Muscle layer of colon (tissue), 2 donors: ENCODE measurements around the gene PKIG.
"Not testable (repeated sequence)": the region's sequence is repeated elsewhere in the genome, so short reads cannot be mapped to it uniquely, and the experiment has no call there.

Experiments used
- H3K27ac ChIP-seq: one replicate; pipeline ENCODE4 v1.7.0; 2013; ENCODE audit warnings: low read depth, mild to moderate bottlenecking, low read length, moderate library complexity
- H3K27me3 ChIP-seq, 2 donors: one replicate each; pipeline ENCODE4 v1.7.0; 2013; ENCODE audit warnings: low read length in 2 of 2, mild to moderate bottlenecking in 2 of 2; ENCODE audit not compliant: insufficient read depth in 2 of 2, control insufficient read depth in 1 of 2
- H3K36me3 ChIP-seq: one replicate; pipeline ENCODE4 v1.7.0; 2013; ENCODE audit warnings: mild to moderate bottlenecking, low read length; ENCODE audit not compliant: insufficient read depth
- H3K4me1 ChIP-seq: one replicate; pipeline ENCODE4 v1.7.0; 2013; ENCODE audit warnings: mild to moderate bottlenecking, low read length; ENCODE audit not compliant: insufficient read depth
- H3K4me3 ChIP-seq, 2 donors: one replicate each; pipeline ENCODE4 v1.7.0; 2013; ENCODE audit warnings: low read length in 2 of 2, low read depth in 1 of 2, mild to moderate bottlenecking in 1 of 2, moderate library complexity in 1 of 2
- H3K9ac ChIP-seq: one replicate; pipeline ENCODE4 v1.7.0; 2013; ENCODE audit warnings: low read length
- H3K9me3 ChIP-seq: one replicate; pipeline ENCODE4 v1.7.0; 2013; ENCODE audit warnings: mild to moderate bottlenecking, low read length
- donor health status: abdominal sarcoma.
- donor health status: Adenocarcinoma of cecum.

Gene PKIG

DNA sequence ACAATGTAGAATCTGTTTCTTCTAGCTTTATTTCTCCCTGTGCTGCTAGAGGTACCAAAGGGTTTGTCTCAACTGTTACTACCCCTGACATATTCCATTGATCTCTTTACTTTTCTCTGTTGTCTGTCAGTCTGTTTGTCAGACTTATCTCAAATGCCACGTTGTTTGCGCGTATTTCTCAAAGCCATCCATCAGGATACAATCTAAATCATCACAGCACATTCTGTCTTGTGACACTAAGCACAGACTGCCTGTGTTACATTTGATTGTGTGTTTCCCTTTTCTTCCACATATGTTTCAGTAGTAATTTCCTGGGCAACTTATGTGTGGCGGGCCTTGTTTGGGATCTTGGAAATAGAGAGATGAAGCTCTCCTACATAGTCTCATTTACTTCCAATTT is 30.3 kb upstream of the PKIG start:
- Histone ChIP-seq H3K4me1 (peaks cover 51% of the 10 kb centered on the region), H3K27ac (peak overlapping the region; percentile 76)

DNA sequence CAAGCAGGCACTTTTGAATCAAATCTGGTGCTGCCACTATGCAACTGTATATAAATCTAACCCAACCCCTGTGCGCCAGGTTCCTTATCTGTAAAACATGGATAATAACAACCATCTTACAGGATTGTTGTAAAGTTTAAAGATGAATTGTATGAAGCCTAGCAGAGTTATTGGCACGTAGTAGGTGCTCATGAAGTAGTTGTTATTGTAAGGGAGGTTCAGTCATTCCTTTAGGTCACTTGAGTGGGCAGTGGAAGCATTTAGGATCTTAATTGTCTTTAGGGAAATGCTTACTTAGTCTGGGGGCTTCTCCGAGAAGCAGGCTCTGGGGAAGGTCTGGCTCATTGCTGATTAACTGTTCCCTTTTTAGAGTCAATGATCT is 29.8 kb upstream of the PKIG start:
- Histone ChIP-seq H3K27me3 (no peaks in the 10 kb centered on the region), H3K4me3 (peak overlapping the region in 1 of 2 donors; percentile 4), H3K27ac (peak overlapping the region; percentile 76), H3K4me1 (peaks cover 51% of the 10 kb centered on the region), H3K9ac (no peak overlapping the region), H3K36me3 (no peaks in the 10 kb centered on the region), H3K9me3 (no peaks in the 10 kb centered on the region)

More for the DNA sequence above, 30.3 kb upstream of the PKIG start:
- no peaks in the 10 kb centered on the region for H3K27me3 ChIP-seq
- H3K36me3 ChIP-seq = no peaks in the 10 kb centered on the region
- no peak overlapping the region for H3K9ac ChIP-seq
- H3K4me3 ChIP-seq = no peak overlapping the region
- no peaks in the 10 kb centered on the region for H3K9me3 ChIP-seq

DNA sequence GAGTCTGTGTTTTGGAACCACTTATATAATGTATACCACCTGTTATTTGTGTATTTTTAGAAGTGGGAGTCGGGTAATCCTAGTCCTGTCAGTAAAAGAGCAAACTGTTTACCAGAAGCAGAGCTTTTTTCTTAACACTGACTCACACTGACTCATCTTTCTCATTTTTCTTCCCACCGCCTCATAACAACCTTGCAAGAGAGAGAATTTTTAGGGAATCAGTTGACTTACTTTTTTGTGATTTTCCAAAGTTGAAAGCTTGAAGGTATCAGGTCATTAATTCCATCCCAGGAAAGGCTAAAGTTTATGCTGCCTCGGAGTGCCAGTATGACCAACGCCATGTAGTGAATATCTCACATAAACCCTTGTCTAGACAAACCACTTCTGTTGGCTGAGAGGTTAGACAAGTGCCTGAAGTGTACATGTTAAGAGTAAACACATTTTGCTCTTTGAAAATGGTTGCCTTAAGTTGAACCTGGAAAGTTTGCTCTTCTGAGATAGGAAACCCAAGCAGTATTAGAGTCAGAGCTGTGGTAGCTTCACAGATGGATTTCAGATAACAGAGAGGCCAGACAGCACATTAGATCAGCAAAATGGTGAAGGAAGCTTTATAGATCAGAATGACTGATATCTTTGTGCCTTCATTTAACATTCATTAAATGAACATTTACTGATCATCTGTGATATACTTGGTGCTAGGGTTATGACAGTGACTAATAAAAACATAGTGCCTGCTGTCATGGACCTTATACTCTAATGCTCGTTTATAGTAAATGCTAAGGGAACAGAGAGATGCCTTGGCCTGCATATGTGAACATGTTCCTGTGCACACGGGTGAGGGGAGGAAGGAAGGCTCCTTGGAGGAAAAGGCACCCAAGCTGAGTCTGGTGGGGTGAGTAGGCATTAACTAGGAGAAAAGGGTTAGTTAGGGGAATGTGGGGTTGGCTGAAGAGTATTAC is 29.1 kb upstream of the PKIG start:
- Histone ChIP-seq H3K27me3 (no peaks in the 10 kb centered on the region), H3K4me1 (peaks cover 46% of the 10 kb centered on the region), H3K9ac (no peak overlapping the region), H3K36me3 (no peaks in the 10 kb centered on the region), H3K27ac (peak overlapping the region; percentile 76), H3K9me3 (no peaks in the 10 kb centered on the region), H3K4me3 (no peak overlapping the region)

DNA sequence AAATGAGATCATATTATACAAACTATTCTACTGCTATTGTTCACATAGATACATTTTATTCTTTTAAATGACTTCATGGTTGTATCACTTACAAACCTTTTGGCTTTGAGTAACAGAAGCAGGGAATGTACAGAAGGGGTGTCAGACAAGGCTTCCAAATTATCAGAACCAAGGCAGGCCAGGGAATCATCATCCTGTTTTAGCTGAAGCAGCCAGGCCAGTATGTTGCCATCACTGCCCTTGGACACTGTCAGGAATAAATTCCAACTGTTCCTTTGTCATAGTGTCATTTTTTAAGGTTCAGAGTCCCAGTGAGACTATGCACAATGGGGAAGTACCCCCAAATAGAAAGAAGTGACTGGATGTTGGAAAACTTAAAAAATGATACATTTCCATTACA is 23.1 kb upstream of the PKIG start:
- Histone ChIP-seq H3K27me3 (no peaks in the 10 kb centered on the region), H3K4me1 (peaks cover 28% of the 10 kb centered on the region), H3K9me3 (no peaks in the 10 kb centered on the region), H3K36me3 (no peaks in the 10 kb centered on the region), H3K9ac (no peak overlapping the region), H3K27ac (no peak overlapping the region), H3K4me3 (no peak overlapping the region)

DNA sequence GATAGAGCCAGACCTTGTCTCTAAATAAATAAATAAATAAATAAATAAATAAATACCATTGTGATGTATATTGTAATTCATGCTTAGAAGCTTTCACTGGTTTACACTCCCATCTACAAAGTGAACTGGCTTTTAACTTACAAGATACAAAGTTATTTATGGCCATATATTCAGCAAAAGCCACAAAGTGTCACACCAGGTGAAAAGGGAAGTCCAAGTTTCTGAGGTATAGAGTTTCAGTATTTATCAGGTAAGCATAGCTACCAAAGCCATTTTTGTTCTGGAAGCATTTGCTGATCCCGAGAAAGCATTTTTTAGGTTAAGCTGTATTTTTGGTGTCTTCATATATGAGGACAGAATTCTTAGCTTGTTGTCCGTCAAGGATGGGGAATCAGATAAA is 22.1 kb upstream of the PKIG start:
- no peak overlapping the region for H3K27ac ChIP-seq
- H3K4me3 ChIP-seq = no peak overlapping the region
- H3K27me3 ChIP-seq = no peaks in the 10 kb centered on the region
- H3K36me3 ChIP-seq = no peaks in the 10 kb centered on the region
- peaks cover 21% of the 10 kb centered on the region for H3K4me1 ChIP-seq
- H3K9me3 ChIP-seq = no peaks in the 10 kb centered on the region
- H3K9ac ChIP-seq = no peak overlapping the region

DNA sequence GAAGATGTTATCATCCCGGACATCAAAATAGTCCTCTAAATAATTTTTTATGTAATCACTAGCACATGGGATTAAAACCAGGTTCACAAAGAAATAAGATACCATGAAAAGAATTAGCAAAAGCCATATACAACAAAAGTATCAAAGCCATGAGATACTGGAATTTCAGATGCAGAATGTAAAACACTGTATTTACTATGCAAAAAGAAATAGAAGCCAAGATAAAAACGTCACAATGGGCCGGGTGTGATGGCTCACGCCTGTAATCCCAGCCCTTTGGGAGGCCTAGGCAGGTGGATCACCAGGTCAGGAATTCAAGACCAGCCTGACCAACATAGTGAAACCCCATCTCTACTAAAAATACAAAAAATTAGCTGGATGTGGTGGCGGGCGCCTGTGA is 21.6 kb upstream of the PKIG start:
- H3K27me3 ChIP-seq, H3K9me3 ChIP-seq, H3K36me3 ChIP-seq, H3K4me3 ChIP-seq, H3K9ac ChIP-seq, H3K27ac ChIP-seq: not testable (repeated sequence)
- H3K4me1 ChIP-seq = peaks cover 18% of the 10 kb centered on the region

DNA sequence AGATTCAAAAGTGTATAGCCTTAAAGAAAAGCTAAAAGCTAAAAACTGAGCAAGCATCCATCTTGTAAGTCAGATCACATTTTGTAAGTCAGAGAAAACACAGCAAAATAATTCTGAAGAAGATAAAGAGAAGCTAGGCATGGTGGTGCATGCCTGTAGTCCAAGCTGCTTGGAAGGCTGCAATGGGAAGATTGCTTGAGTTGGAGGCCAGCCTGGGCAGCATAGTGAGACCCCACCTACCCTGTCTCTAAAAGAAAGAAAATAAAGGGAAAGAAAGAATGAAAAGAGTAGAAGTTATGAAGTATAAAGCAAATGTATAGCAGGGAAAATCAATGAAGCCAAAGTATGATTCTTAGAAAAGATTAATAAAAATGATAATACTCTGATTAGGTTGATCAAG is 20.5 kb upstream of the PKIG start:
- Histone ChIP-seq H3K27ac (no peak overlapping the region), H3K36me3 (no peaks in the 10 kb centered on the region), H3K9ac (no peak overlapping the region), H3K4me3 (no peak overlapping the region), H3K27me3 (no peaks in the 10 kb centered on the region), H3K9me3 (no peaks in the 10 kb centered on the region), H3K4me1 (peaks cover 18% of the 10 kb centered on the region)

DNA sequence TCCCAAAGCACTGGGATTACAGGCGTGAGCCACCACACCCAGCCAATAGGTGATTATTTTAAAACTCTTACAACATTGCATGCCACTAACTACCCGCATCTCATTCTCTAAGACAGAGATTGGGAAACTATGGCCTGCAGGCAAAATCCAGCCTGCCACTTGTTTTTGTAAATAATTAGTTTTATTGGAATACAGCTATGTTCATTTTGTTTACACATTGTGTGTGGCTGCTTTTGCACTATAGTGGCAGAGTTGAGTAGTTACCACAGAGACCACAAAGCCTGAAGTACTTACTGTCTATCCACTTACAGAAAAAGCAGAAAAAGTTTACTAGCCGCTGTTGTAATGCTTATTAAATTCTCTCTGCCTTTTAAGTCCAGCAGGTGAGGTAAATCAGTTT is 16.4 kb upstream of the PKIG start:
- H3K27ac ChIP-seq = no peak overlapping the region
- H3K27me3 ChIP-seq = no peaks in the 10 kb centered on the region
- H3K9ac ChIP-seq = no peak overlapping the region
- no peaks in the 10 kb centered on the region for H3K36me3 ChIP-seq
- no peak overlapping the region for H3K4me3 ChIP-seq
- H3K4me1 ChIP-seq = peaks cover 28% of the 10 kb centered on the region
- no peaks in the 10 kb centered on the region for H3K9me3 ChIP-seq

DNA sequence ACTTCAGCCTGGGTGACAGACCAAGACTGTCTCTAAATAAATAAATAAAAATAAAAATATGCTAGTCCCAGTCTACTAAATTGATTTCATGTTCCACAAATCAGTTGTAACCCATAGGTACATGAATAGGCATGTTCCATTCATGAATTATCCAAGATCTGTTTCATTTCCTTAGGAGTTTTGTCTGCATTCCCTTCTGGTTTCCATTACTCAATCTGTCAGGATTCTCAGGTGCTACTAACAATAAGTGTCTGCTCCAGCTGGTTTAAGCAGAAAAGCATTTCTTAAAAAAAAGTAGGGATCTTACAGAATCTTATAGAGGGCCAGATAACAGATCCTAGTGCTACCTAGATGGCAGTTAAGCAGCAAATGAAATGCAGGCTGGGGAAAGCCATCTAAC is 15.6 kb upstream of the PKIG start:
- Histone ChIP-seq H3K4me3 (no peak overlapping the region), H3K27me3 (no peaks in the 10 kb centered on the region), H3K4me1 (peaks cover 35% of the 10 kb centered on the region), H3K9me3 (no peaks in the 10 kb centered on the region), H3K27ac (peak overlapping the region; percentile 61), H3K9ac (no peak overlapping the region), H3K36me3 (no peaks in the 10 kb centered on the region)

DNA sequence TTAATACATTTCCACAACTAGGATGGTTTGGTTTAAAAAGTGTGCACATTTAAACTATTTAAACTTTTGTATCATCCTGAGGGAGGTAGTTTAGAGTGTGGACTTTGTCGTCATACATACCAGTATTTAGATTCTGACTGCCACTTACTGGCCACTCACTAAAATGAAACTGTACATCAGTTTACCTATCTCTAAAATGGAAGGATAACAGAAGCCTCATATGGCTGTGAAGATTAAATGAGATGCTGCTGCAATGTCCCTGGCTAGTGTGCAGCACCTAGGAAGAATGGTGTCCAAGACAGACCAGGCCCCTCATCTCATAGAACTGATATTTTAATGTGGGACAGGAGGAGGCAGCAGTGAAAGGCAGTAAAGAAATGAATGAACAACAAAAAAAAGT is 12.0 kb upstream of the PKIG start:
- Histone ChIP-seq H3K4me1 (peaks cover 56% of the 10 kb centered on the region), H3K9me3 (no peaks in the 10 kb centered on the region), H3K36me3 (no peaks in the 10 kb centered on the region), H3K4me3 (no peak overlapping the region), H3K27me3 (no peaks in the 10 kb centered on the region), H3K27ac (no peak overlapping the region), H3K9ac (no peak overlapping the region)

DNA sequence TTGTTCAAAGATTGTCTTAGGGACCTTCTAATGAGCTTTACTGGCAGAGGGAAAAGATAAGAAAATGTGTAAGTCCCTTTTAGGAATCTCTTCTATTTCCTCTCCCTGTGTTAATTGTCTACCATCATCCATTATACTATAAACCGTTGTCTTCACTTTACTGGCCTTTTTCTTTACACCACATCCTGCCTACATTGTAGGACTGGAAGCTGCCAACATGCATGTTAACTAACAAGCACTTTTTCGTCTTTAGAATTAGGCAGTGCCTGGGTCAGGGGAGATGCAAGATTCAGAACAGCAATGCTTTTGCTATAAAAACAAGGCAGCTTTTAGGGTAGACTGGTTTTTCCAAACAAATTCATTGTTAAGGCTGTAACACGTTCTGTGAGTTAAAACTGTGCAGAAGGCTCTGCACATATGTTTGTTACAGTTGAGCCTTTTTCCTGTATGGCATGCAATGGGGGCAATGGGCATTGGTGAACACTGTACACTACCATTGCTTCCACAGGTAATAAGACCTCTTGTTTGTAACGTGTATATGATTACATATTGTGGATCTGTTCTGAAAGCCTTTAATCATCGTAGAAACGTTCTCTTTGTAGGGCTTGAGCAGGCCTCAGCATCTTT is 10.9 kb upstream of the PKIG start:
- Histone ChIP-seq H3K9me3 (no peaks in the 10 kb centered on the region), H3K9ac (no peak overlapping the region), H3K36me3 (no peaks in the 10 kb centered on the region), H3K4me1 (peaks cover 67% of the 10 kb centered on the region), H3K27ac (peak overlapping the region; percentile 61), H3K27me3 (no peaks in the 10 kb centered on the region), H3K4me3 (no peak overlapping the region)
